Natural killer cell (primary cell): Measurements from ENCODE around the gene TRIP13. TPM values are rescaled to one million over a fixed set of nuclear protein-coding genes. Genes with fewer than 3 reads are reported as not detected.

Source experiments
- ATAC-seq, 3 donors: fragments of 150-1000 bp in 2 of 3; fragments of 200-7000 bp in 1 of 3; cut with Tn5 transposase; 1 replicate in 1 of 3; 2 replicates in 2 of 3; pipeline ENCODE4 v1.10.0; 2021; ENCODE audit warnings: mild to moderate bottlenecking in 2 of 3, moderate library complexity in 2 of 3
- DNase-seq, 2 donors: peaks; one replicate each; pipeline versions ENCODE4 v3.0.0 to v3.0.0-alpha.2; 2013 to 2021; ENCODE audit warnings: mixed read lengths in 1 of 2
- H3K27ac ChIP-seq: one replicate; pipeline ENCODE4 v1.5.1; 2013; ENCODE audit warnings: mild to moderate bottlenecking, low read length
- H3K27me3 ChIP-seq: one replicate; pipeline ENCODE4 v1.6.1; 2013; ENCODE audit warnings: low read length; ENCODE audit not compliant: control insufficient read depth, insufficient read depth
- H3K36me3 ChIP-seq: one replicate; pipeline ENCODE4 v1.6.1; 2013; ENCODE audit warnings: low read length; ENCODE audit not compliant: control insufficient read depth, insufficient read depth
- H3K4me1 ChIP-seq: one replicate; pipeline ENCODE4 v1.6.1; 2013; ENCODE audit warnings: low read length; ENCODE audit not compliant: control insufficient read depth, insufficient read depth
- H3K4me3 ChIP-seq: one replicate; pipeline ENCODE4 v1.5.1; 2013; ENCODE audit warnings: low read length
- H3K9me3 ChIP-seq: one replicate; pipeline ENCODE4 v1.6.1; 2013; ENCODE audit warnings: low read length; ENCODE audit not compliant: control insufficient read depth, insufficient read depth
- H3K27ac Mint-ChIP-seq, 2 donors: one replicate each; pipeline ENCODE4 v1.8.0; 2022; ENCODE audit warnings: mild to moderate bottlenecking in 2 of 2, mixed read lengths in 2 of 2, moderate library complexity in 1 of 2
- H3K27me3 Mint-ChIP-seq, 2 donors: one replicate each; pipeline ENCODE4 v1.8.0; 2022; ENCODE audit warnings: low read depth in 2 of 2, mixed read lengths in 2 of 2
- H3K36me3 Mint-ChIP-seq: one replicate; pipeline ENCODE4 v1.8.0; 2022; ENCODE audit warnings: mixed read lengths
- H3K4me1 Mint-ChIP-seq, 2 donors: one replicate each; pipeline ENCODE4 v1.8.0; 2022; ENCODE audit warnings: mixed read lengths in 2 of 2
- H3K4me3 Mint-ChIP-seq: one replicate; pipeline ENCODE4 v1.8.0; 2022; ENCODE audit warnings: mild to moderate bottlenecking, moderate library complexity, mixed read lengths
- H3K9me3 Mint-ChIP-seq, 2 donors: one replicate each; pipeline ENCODE4 v1.8.0; 2022; ENCODE audit warnings: mixed read lengths in 2 of 2
- WGBS: methylation state at CpG from one replicate; pipeline ENCODE4 v1.1.7; 2013; ENCODE audit warnings: missing lambda C conversion rate; ENCODE audit not compliant: insufficient coverage; 5-methylcytosine and 5-hydroxymethylcytosine counted together
- intact Hi-C: fragments of 100-400 bp; cut with micrococcal nuclease; formaldehyde crosslinking; loops from one replicate; pipeline ENCODE4 v1.14.2; 2022
- total RNA-seq, 4 donors: library from RNA; stranded (reverse); fragments of 120-200 nt in 1 of 4; gene quantifications; one replicate each; pipeline versions ENCODE4 v1.2.3 to v1.2.4, GENCODE V29; 2013 to 2022
- TF ChIP-seq, protein P1 (sequence below): fragments of 200-600 bp; IDR thresholded peaks from one replicate; pipeline ENCODE4 v1.8.0; 2022; ENCODE audit warnings: antibody characterized with exemption

Gene TRIP13
- total RNA-seq, 3 donors from 2014 or later (not counting 1 experiment from before 2014, with no cell fraction given) = 0.45 to 0.57 (median 0.56) TPM

GRCh38 chr5:854966-855743 lies 37.5 kb upstream of the TRIP13 start:
- Histone ChIP-seq H3K27me3 (no peaks in the 10 kb centered on the region), H3K27ac (no peak overlapping the region), H3K36me3 (no peaks in the 10 kb centered on the region), H3K4me1 (peaks cover 9% of the 10 kb centered on the region), H3K9me3 (no peaks in the 10 kb centered on the region), H3K4me3 (no peak overlapping the region)
- TF ChIP-seq, protein P1, sequence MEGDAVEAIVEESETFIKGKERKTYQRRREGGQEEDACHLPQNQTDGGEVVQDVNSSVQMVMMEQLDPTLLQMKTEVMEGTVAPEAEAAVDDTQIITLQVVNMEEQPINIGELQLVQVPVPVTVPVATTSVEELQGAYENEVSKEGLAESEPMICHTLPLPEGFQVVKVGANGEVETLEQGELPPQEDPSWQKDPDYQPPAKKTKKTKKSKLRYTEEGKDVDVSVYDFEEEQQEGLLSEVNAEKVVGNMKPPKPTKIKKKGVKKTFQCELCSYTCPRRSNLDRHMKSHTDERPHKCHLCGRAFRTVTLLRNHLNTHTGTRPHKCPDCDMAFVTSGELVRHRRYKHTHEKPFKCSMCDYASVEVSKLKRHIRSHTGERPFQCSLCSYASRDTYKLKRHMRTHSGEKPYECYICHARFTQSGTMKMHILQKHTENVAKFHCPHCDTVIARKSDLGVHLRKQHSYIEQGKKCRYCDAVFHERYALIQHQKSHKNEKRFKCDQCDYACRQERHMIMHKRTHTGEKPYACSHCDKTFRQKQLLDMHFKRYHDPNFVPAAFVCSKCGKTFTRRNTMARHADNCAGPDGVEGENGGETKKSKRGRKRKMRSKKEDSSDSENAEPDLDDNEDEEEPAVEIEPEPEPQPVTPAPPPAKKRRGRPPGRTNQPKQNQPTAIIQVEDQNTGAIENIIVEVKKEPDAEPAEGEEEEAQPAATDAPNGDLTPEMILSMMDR = no peak
- Mint-ChIP-seq H3K27me3 (peaks cover 8 to 11% of the 10 kb centered on the region in 2 donors), H3K4me3 (no peak overlapping the region), H3K9me3 (no peaks in the 10 kb centered on the region), H3K36me3 (no peaks in the 10 kb centered on the region), H3K4me1 (peaks cover 0 to 5% of the 10 kb centered on the region in 2 donors), H3K27ac (no peak overlapping the region)
- intact Hi-C loops = no loop called here
- WGBS = 94% methylated on average over 32 of the region's 32 CpGs
- no peak for ATAC-seq
- DNase-seq = no peak

- 69% methylated on average over 21 of the region's 21 CpGs for WGBS
- no peaks in the 10 kb centered on the region for H3K36me3 Mint-ChIP-seq
- ATAC-seq = peak in 2 of 3 donors; percentile 18 to 19
Observed at GRCh38 chr5:855771-856530, 36.7 kb upstream of the TRIP13 start.

GRCh38 chr5:856531-857425 lies 35.9 kb upstream of the TRIP13 start:
- no peak overlapping the region for H3K27ac Mint-ChIP-seq
- peaks cover 13% of the 10 kb centered on the region for H3K4me1 ChIP-seq

More at GRCh38 chr5:855771-856530, 36.7 kb upstream of the TRIP13 start:
- Histone ChIP-seq H3K27ac (no peak overlapping the region), H3K4me1 (peaks cover 9% of the 10 kb centered on the region), H3K36me3 (no peaks in the 10 kb centered on the region), H3K9me3 (no peaks in the 10 kb centered on the region), H3K27me3 (no peaks in the 10 kb centered on the region), H3K4me3 (no peak overlapping the region)
- Mint-ChIP-seq H3K27ac (no peak overlapping the region), H3K4me1 (peaks cover 0 to 9% of the 10 kb centered on the region in 2 donors), H3K27me3 (peaks cover 8 to 11% of the 10 kb centered on the region in 2 donors), H3K9me3 (no peaks in the 10 kb centered on the region), H3K4me3 (no peak overlapping the region)
- DNase-seq = peak in 1 of 2 donors; percentile 18
- intact Hi-C loops = no loop called here
- TF ChIP-seq, protein P1 = no peak

More at GRCh38 chr5:856531-857425, 35.9 kb upstream of the TRIP13 start:
- H3K9me3 Mint-ChIP-seq = no peaks in the 10 kb centered on the region
- no peak overlapping the region for H3K4me3 Mint-ChIP-seq
- ATAC-seq (peak in 2 of 3 donors; percentile 13 to 43), DNase-seq (no peak)
- peaks cover 0 to 13% of the 10 kb centered on the region in 2 donors for H3K4me1 Mint-ChIP-seq
- TF ChIP-seq, protein P1 = no peak
- Histone ChIP-seq H3K27ac (no peak overlapping the region), H3K9me3 (no peaks in the 10 kb centered on the region), H3K4me3 (no peak overlapping the region), H3K36me3 (no peaks in the 10 kb centered on the region), H3K27me3 (no peaks in the 10 kb centered on the region)
- no peaks in the 10 kb centered on the region for H3K36me3 Mint-ChIP-seq
- 78% methylated on average over 16 of the region's 16 CpGs for WGBS
- intact Hi-C loops = no loop called here
- H3K27me3 Mint-ChIP-seq = peaks cover 8 to 11% of the 10 kb centered on the region in 2 donors
